ENCODE data around the gene KCNIP1.

GRCh38 chr5:170782438-170782837 lies 278.6 kb downstream of the KCNIP1 start:
- TF ChIP-seq POLR2A (IDR thresholded peaks at IDR 0.05; ENCODE audit: low read depth) = no peak
- no peak for TF ChIP-seq POLR2AphosphoS5 (IDR thresholded peaks at IDR 0.05)

Measured in esophagus muscularis mucosa (tissue), 2 donors.